Heart right ventricle (tissue), 16 donors: ENCODE results near the gene CDHR5. TPM values are rescaled to one million over a fixed set of nuclear protein-coding genes. Genes with fewer than 3 reads are reported as not detected.
"Not testable (repeated sequence)": the region's sequence is repeated elsewhere in the genome, so short reads cannot be mapped to it uniquely, and the experiment has no call there.

Source experiments
- ATAC-seq, 8 donors: fragments of 200-7000 bp; cut with Tn5 transposase; one replicate each; pipeline ENCODE4 v1.9.1; 2020; ENCODE audit warnings: mild to moderate bottlenecking in 8 of 8, moderate library complexity in 8 of 8, moderate number of reproducible peaks in 1 of 8
- DNase-seq, 2 donors: peaks; one replicate each; pipeline ENCODE4 v3.0.0-alpha.2; 2020
- H3K27ac ChIP-seq, 10 donors: fragments of 200-600 bp; sonication (generic) in 2 of 10; one replicate each; pipeline versions ENCODE4 v1.5.0 to v1.8.0; 2020 to 2022; ENCODE audit warnings: mild to moderate bottlenecking in 3 of 10
- H3K27me3 ChIP-seq, 7 donors: fragments of 200-600 bp; one replicate each; pipeline ENCODE4 v1.8.0; 2021 to 2022; ENCODE audit warnings: mild to moderate bottlenecking in 2 of 7
- H3K36me3 ChIP-seq, 9 donors: fragments of 200-600 bp; sonication (generic) in 1 of 9; one replicate each; pipeline versions ENCODE4 v1.5.0 to v1.8.0; 2020 to 2022; ENCODE audit warnings: mild to moderate bottlenecking in 2 of 9
- H3K4me1 ChIP-seq, 9 donors: fragments of 200-600 bp; sonication (generic) in 1 of 9; one replicate each; pipeline versions ENCODE4 v1.5.0 to v1.8.0; 2020 to 2022; ENCODE audit warnings: mild to moderate bottlenecking in 4 of 9
- H3K4me3 ChIP-seq, 10 donors: fragments of 200-600 bp; sonication (generic) in 2 of 10; one replicate each; pipeline versions ENCODE4 v1.5.0 to v1.8.0; 2020 to 2022; ENCODE audit warnings: mild to moderate bottlenecking in 7 of 10, moderate library complexity in 2 of 10
- H3K9me3 ChIP-seq, 11 donors: fragments of 200-600 bp in 10 of 11; sonication (generic) in 2 of 11; one replicate each; pipeline versions ENCODE4 v1.5.0 to v1.8.0; 2013 to 2022; ENCODE audit warnings: mild to moderate bottlenecking in 2 of 11, control low read depth in 1 of 11, moderate library complexity in 1 of 11
- CTCF ChIP-seq, 9 donors: fragments of 200-600 bp; sonication (generic) in 2 of 9; IDR thresholded peaks; one replicate each; pipeline versions ENCODE4 v1.5.0 to v1.8.0; 2021 to 2022; ENCODE audit warnings: antibody characterized with exemption in 9 of 9, mild to moderate bottlenecking in 5 of 9, moderate library complexity in 1 of 9
- WGBS, 2 donors: extraction: QIAGEN DNeasy Blood & Tissue Kit; methylation state at CpG; one replicate each; pipeline ENCODE4 v1.1.7; 2013; ENCODE audit warnings: inconsistent platforms in 1 of 2; 5-methylcytosine and 5-hydroxymethylcytosine counted together
- intact Hi-C, 10 donors: fragments of 100-400 bp; cut with DNase I; formaldehyde crosslinking; loops; one replicate each; pipeline versions ENCODE4 v1.11.1 to v1.14.2; 2022
- polyA plus RNA-seq, 2 donors: library from polyadenylated mRNA; stranded (reverse); fragments of 200-250 nt; gene quantifications; one replicate each; pipeline ENCODE4 v1.2.3, GENCODE V29; 2013
- total RNA-seq, 10 donors: library from RNA; stranded (reverse); fragmentation: NEBNext Ultra II Directional in 3 of 10; extraction: Animal tissue kit (Norgen Biotek cat#: 25700) in 3 of 10; gene quantifications; one replicate each; pipeline versions ENCODE4 v1.2.1 to v1.2.4, GENCODE V29; 2021 to 2023
- donor health status: Arrhythmogenic right ventricular cardiomyopathy.
- donor health status: ischemic (EF 13 %, LVEDD 7.1; RV severe dilation, severe dysfunction).
- donor health status: healthy with polysubstance abuse.
- donor health status: DM: no; HTN: yes; CAD: no.
- donor health status: DM: no; HTN: no; CAD: no.
- donor health status: ischemic (EF 25% LVEDD 6.9; RV normal size, moderate dysfunction).
- donor health status: ischemic (EF 25% LVEDD 5.7; RV mildly dilated, moderate dysfunction).
- donor health status: healthy.
- donor health status: DM: yes; HTN: yes; CAD: no.
- donor health status: Ischemic cardiomyopathy.
- donor health status: ischemic (EF 35%, LVEDD 5.7; RV mildly dilated, moderate dysfunction).
- donor health status: nonischemic (EF 11% LVEDD 7.7; RV severe dilation, severe dysfunction).
- donor health status: DM: yes; HTN: yes; CAD: no.
- donor health status: PGD.
- donor health status: ischemic (EF 29% LVEDD 5.4; RV normal size, mild dysfunction).
- donor health status: nonischemic (EF 23%, LVEDD 6.1; RV moderate dilation, normal function).

CDHR5 gene
- total and polyA plus RNA-seq, 12 donors = not detected

GRCh38 chr11:650482-650881 is 25.7 kb upstream of the CDHR5 start:
- H3K9me3 ChIP-seq = no peaks in the 10 kb centered on the region
- intact Hi-C loops = no loop called here
- H3K4me3 ChIP-seq = no peak overlapping the region
- WGBS, 2 donors = 96 to 97% methylated on average over 10 of the region's 10 CpGs
- no peak overlapping the region for H3K27ac ChIP-seq
- no peak for TF ChIP-seq CTCF (IDR thresholded peaks at IDR 0.05)
- no peak for ATAC-seq
- H3K27me3 ChIP-seq = no peaks in the 10 kb centered on the region
- H3K36me3 ChIP-seq = peaks cover 0 to 70% (median 0%) of the 10 kb centered on the region in 9 donors
- H3K4me1 ChIP-seq = no peaks in the 10 kb centered on the region
- no peak for DNase-seq

GRCh38 chr11:647672-648158 is 23.0 kb upstream of the CDHR5 start:
- H3K27ac ChIP-seq, ATAC-seq, H3K4me1 ChIP-seq, intact Hi-C loops, H3K27me3 ChIP-seq, H3K4me3 ChIP-seq, H3K9me3 ChIP-seq, DNase-seq: not testable (repeated sequence)
- WGBS, 2 donors = 92 to 93% methylated on average over 9 to 10 of the region's 14 CpGs
- H3K36me3 ChIP-seq = peaks cover 0 to 78% (median 6%) of the 10 kb centered on the region in 9 donors

- intact Hi-C loops = no loop called here
- peaks cover 0 to under 1% (median 0%) of the 10 kb centered on the region in 7 donors for H3K27me3 ChIP-seq
- no peaks in the 10 kb centered on the region for H3K4me1 ChIP-seq
- H3K27ac ChIP-seq = no peak overlapping the region
- WGBS, 2 donors = 86 to 89% methylated on average over 13 to 14 of the region's 14 CpGs
- H3K9me3 ChIP-seq = no peaks in the 10 kb centered on the region
- ATAC-seq (no peak), DNase-seq (no peak)
- peaks cover 0 to 72% (median 6%) of the 10 kb centered on the region in 9 donors for H3K36me3 ChIP-seq
- TF ChIP-seq CTCF (IDR thresholded peaks at IDR 0.05) = no peak
- no peak overlapping the region for H3K4me3 ChIP-seq
These were observed 21.5 kb upstream of the CDHR5 start for GRCh38 chr11:646214-646613.

- Histone ChIP-seq H3K27ac (no peak overlapping the region), H3K4me3 (no peak overlapping the region), H3K36me3 (peaks cover 0 to 65% (median 6%) of the 10 kb centered on the region in 9 donors), H3K27me3 (peaks cover 0 to 7% (median under 1%) of the 10 kb centered on the region in 7 donors), H3K4me1 (peaks cover 0 to 7% (median 0%) of the 10 kb centered on the region in 9 donors), H3K9me3 (no peaks in the 10 kb centered on the region)
- no peak for DNase-seq
- WGBS, 2 donors = 88 to 90% methylated on average over 16 of the region's 16 CpGs
- intact Hi-C loops = no loop called here
- ATAC-seq = no peak
- no peak for TF ChIP-seq CTCF (IDR thresholded peaks at IDR 0.05)
These were observed 20.8 kb upstream of the CDHR5 start for GRCh38 chr11:645536-645935.
